CD14-positive monocyte (primary cell): ENCODE data around the gene GXYLT1. TPM values are rescaled to one million over a fixed set of nuclear protein-coding genes. Genes with fewer than 3 reads are reported as not detected.

Experiments used
- DNase-seq, 3 donors: peaks; one replicate each; pipeline ENCODE4 v3.0.0-alpha.2; 2011 to 2022
- H2AFZ ChIP-seq: 2 replicates; pipeline ENCODE4 v1.6.0; 2012; ENCODE audit warnings: mild to moderate bottlenecking, low read depth, low read length, inconsistent platforms; ENCODE audit not compliant: insufficient read depth, poor library complexity, severe bottlenecking
- H3K27ac ChIP-seq, 2 donors: 1 replicate in 1 of 2; 2 replicates in 1 of 2; pipeline ENCODE4 v1.5.1; 2012 to 2013; ENCODE audit warnings: low read length in 2 of 2, control low read depth in 1 of 2, inconsistent platforms in 1 of 2, low read depth in 1 of 2, mild to moderate bottlenecking in 1 of 2
- H3K27me3 ChIP-seq, 2 donors: one replicate each; pipeline versions ENCODE4 v1.6.0 to v1.6.1; 2011 to 2013; ENCODE audit warnings: low read length in 2 of 2; ENCODE audit not compliant: control insufficient read depth in 2 of 2, insufficient read depth in 2 of 2
- H3K36me3 ChIP-seq, 2 donors: replicated peaks in 1 of 2; 1 replicate in 1 of 2; 2 replicates in 1 of 2; pipeline versions ENCODE4 v1.5.1 to v1.6.1; 2012 to 2013; ENCODE audit warnings: low read length in 2 of 2, control low read depth in 1 of 2, inconsistent platforms in 1 of 2, mild to moderate bottlenecking in 1 of 2; ENCODE audit not compliant: insufficient read depth in 2 of 2, control insufficient read depth in 1 of 2
- H3K4me1 ChIP-seq, 2 donors: 1 replicate in 1 of 2; 2 replicates in 1 of 2; pipeline versions ENCODE4 v1.5.1 to v1.6.1; 2012 to 2013; ENCODE audit warnings: low read length in 2 of 2, control low read depth in 1 of 2, inconsistent platforms in 1 of 2, mild to moderate bottlenecking in 1 of 2, moderate library complexity in 1 of 2; ENCODE audit not compliant: insufficient read depth in 2 of 2, control insufficient read depth in 1 of 2
- H3K4me2 ChIP-seq: replicated peaks from 2 replicates; pipeline ENCODE3; 2012; ENCODE audit warnings: low read length, moderate library complexity, mild to moderate bottlenecking; ENCODE audit not compliant: poor library complexity, severe bottlenecking; ENCODE audit errors: extremely low read depth
- H3K4me3 ChIP-seq, 3 experiments: fragments of 200-600 bp in 1 of 3; sonication (generic) in 1 of 3; replicated peaks in 1 of 3; 1 replicate in 2 of 3; 2 replicates in 1 of 3; pipeline ENCODE4 v1.5.1; 2011 to 2013; ENCODE audit warnings: low read length in 3 of 3, mild to moderate bottlenecking in 3 of 3, control low read depth in 2 of 3, low read depth in 2 of 3, inconsistent platforms in 1 of 3, moderate library complexity in 1 of 3
- H3K79me2 ChIP-seq: 2 replicates; pipeline ENCODE4 v1.6.0; 2012; ENCODE audit warnings: mild to moderate bottlenecking, control low read depth, inconsistent platforms, low read length, moderate library complexity; ENCODE audit not compliant: insufficient read depth
- H3K9ac ChIP-seq: 2 replicates; pipeline ENCODE4 v1.6.0; 2017; ENCODE audit warnings: low read length, mild to moderate bottlenecking; ENCODE audit not compliant: insufficient read depth, poor library complexity, severe bottlenecking
- H3K9me3 ChIP-seq, 2 donors: replicated peaks in 1 of 2; 1 replicate in 1 of 2; 2 replicates in 1 of 2; pipeline versions ENCODE4 v1.5.1 to v1.6.1; 2012 to 2013; ENCODE audit warnings: low read length in 2 of 2, control low read depth in 1 of 2; ENCODE audit not compliant: control insufficient read depth in 1 of 2, insufficient read depth in 1 of 2
- H4K20me1 ChIP-seq: 2 replicates; pipeline ENCODE4 v1.6.0; 2012; ENCODE audit warnings: mild to moderate bottlenecking, low read length, control low read depth, moderate library complexity; ENCODE audit not compliant: insufficient read depth
- H3K27ac Mint-ChIP-seq, 7 donors: one replicate each; pipeline ENCODE4 v1.8.0; 2020; ENCODE audit warnings: mild to moderate bottlenecking in 7 of 7, mixed read lengths in 7 of 7, moderate library complexity in 6 of 7, inconsistent platforms in 2 of 7
- H3K27me3 Mint-ChIP-seq, 3 donors: one replicate each; pipeline ENCODE4 v1.8.0; 2021 to 2022; ENCODE audit warnings: low read depth in 3 of 3, mild to moderate bottlenecking in 3 of 3, mixed read lengths in 3 of 3, moderate library complexity in 3 of 3, inconsistent platforms in 1 of 3
- H3K36me3 Mint-ChIP-seq, 2 donors: one replicate each; pipeline ENCODE4 v1.8.0; 2020; ENCODE audit warnings: mixed read lengths in 2 of 2, inconsistent platforms in 1 of 2, mild to moderate bottlenecking in 1 of 2
- H3K4me1 Mint-ChIP-seq: one replicate; pipeline ENCODE4 v1.8.0; 2020; ENCODE audit warnings: mild to moderate bottlenecking, mixed read lengths
- H3K4me3 Mint-ChIP-seq, 2 donors: one replicate each; pipeline ENCODE4 v1.8.0; 2020; ENCODE audit warnings: mild to moderate bottlenecking in 2 of 2, mixed read lengths in 2 of 2, moderate library complexity in 1 of 2
- H3K9me3 Mint-ChIP-seq, 7 donors: one replicate each; pipeline ENCODE4 v1.8.0; 2020 to 2022; ENCODE audit warnings: mixed read lengths in 7 of 7, mild to moderate bottlenecking in 6 of 7, moderate library complexity in 6 of 7, inconsistent platforms in 2 of 7
- WGBS: methylation state at CpG from one replicate; pipeline ENCODE4 v1.1.5; 2013; ENCODE audit warnings: missing lambda C conversion rate; ENCODE audit not compliant: insufficient coverage; 5-methylcytosine and 5-hydroxymethylcytosine counted together
- intact Hi-C, 2 donors: fragments of 100-400 bp; cut with micrococcal nuclease; formaldehyde crosslinking; loops; one replicate each; pipeline versions ENCODE4 v1.15.0 to v1.15.1; 2023
- polyA plus RNA-seq, 3 donors: library from polyadenylated mRNA; depleted of rRNA in 1 of 3; unstranded in 2 of 3; stranded (reverse) in 1 of 3; fragments of 300-500 nt in 2 of 3; fragments of >200 nt in 1 of 3; fragmentation: Illumina TruSeq in 2 of 3; gene quantifications; 1 replicate in 2 of 3; 2 replicates in 1 of 3; pipeline ENCODE4 v1.2.3, GENCODE V29; 2012 to 2021
- TF ChIP-seq, protein P1 (sequence below): fragments of 200-600 bp; IDR thresholded peaks from one replicate; pipeline ENCODE4 v1.8.0; 2022; ENCODE audit warnings: antibody characterized with exemption, mild to moderate bottlenecking

Gene GXYLT1
- polyA plus RNA-seq, 3 donors, result 2.5 to 7.1 (median 4.9) TPM

DNA sequence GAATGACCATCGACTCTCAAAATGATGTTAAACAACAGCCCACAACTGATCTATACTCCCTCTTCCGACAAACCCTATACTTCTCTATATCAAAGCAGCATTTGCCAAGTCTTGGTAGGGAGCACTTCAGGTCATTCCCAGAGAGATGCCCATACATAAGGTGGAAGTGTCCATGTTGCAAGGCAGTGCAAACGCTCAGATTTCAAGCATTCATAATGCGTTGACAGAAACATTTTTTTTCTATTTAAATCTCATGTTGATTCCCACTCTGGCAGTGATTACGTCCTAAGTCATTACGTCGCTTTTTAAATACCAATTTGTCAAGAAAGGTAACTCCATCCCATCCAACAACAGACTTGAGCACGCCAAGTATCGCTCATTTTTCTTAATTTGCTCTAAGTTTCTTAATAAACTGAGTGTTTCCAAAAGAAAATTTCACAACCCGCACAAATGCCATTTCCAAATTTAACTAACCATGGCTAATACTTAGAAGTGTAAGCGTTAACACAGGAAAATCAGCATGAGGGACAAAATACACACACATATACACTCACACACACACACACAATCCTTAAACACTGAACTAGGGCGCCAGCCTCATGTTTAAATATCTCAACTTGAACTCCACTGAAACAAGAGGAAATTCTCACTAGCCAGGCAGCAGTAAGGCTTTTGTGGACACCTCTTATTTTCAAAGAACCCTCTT lies 1.1 kb downstream of the GXYLT1 start:
- H3K27me3 ChIP-seq, result no peaks in the 10 kb centered on the region
- H3K36me3 Mint-ChIP-seq, result peaks cover 1 to 4% of the 10 kb centered on the region in 2 donors
- WGBS, result 15% methylated on average over 7 of the region's 12 CpGs
- intact Hi-C loops, result loop anchor here (10.0 kb wide), 2 partner anchors 91 to 181 kb away; partner anchors contain the start of genes PPHLN1 (in 1 of the 2), YAF2 (in 1 of the 2) and ZCRB1 (in 1 of the 2)
- no peaks in the 10 kb centered on the region for H3K36me3 ChIP-seq
- peak overlapping the region; percentile 85 to 94 (median 91) for H3K27ac Mint-ChIP-seq
- H4K20me1 ChIP-seq, result peaks cover 34% of the 10 kb centered on the region
- peak overlapping the region; percentile 62 to 90 (median 82) for H3K4me3 ChIP-seq
- H3K9ac ChIP-seq, result peak overlapping the region; percentile 75
- peak overlapping the region; percentile 82 for H3K4me2 ChIP-seq
- no peaks in the 10 kb centered on the region for H3K9me3 Mint-ChIP-seq
- TF ChIP-seq, protein P1, sequence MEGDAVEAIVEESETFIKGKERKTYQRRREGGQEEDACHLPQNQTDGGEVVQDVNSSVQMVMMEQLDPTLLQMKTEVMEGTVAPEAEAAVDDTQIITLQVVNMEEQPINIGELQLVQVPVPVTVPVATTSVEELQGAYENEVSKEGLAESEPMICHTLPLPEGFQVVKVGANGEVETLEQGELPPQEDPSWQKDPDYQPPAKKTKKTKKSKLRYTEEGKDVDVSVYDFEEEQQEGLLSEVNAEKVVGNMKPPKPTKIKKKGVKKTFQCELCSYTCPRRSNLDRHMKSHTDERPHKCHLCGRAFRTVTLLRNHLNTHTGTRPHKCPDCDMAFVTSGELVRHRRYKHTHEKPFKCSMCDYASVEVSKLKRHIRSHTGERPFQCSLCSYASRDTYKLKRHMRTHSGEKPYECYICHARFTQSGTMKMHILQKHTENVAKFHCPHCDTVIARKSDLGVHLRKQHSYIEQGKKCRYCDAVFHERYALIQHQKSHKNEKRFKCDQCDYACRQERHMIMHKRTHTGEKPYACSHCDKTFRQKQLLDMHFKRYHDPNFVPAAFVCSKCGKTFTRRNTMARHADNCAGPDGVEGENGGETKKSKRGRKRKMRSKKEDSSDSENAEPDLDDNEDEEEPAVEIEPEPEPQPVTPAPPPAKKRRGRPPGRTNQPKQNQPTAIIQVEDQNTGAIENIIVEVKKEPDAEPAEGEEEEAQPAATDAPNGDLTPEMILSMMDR, result no peak
- peak overlapping the region; percentile 32 to 70 for H3K27ac ChIP-seq
- peak overlapping the region; percentile 97 to 98 for H3K4me3 Mint-ChIP-seq
- peaks cover 56% of the 10 kb centered on the region for H3K79me2 ChIP-seq
- peak overlapping the region; percentile 89 for H2AFZ ChIP-seq
- H3K4me1 Mint-ChIP-seq, result peaks cover 38% of the 10 kb centered on the region
- DNase-seq, result peak in 1 of 3 donors; percentile 11
- no peaks in the 10 kb centered on the region for H3K9me3 ChIP-seq
- H3K4me1 ChIP-seq, result peaks cover 16 to 34% of the 10 kb centered on the region in 2 donors
- H3K27me3 Mint-ChIP-seq, result peaks cover 0 to 3% (median 2%) of the 10 kb centered on the region in 3 donors

DNA sequence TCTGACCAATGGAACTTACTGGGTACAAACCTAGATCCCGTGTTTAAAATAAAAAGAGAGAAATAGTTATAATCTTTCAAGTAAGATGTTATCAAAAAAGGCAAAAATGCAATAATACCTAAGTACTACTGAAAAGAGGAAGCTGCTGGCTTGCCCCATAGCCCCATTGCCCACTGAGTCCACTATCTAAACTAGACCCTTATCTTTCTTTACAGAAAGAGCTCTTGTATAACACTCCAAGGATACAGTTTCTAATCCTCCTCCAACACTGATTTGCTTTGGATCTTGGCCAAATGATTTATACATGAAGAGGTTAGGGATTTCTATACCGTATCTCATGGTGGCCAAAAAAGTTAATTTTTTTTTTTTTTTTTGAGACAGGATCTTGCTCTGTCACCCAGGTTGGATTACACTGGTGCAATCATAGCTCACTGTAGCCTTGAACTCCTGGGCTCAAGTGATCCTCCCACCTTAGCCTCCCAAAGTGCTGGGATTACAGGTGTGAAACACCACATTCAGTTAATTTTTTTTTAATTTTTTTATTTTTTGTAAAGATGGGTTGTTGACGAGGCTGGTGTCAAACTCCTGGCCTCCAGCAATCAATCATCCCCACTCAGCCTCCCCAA lies 2.6 kb downstream of the GXYLT1 start:
- Mint-ChIP-seq H3K4me1 (peaks cover 38% of the 10 kb centered on the region), H3K9me3 (no peaks in the 10 kb centered on the region), H3K4me3 (no peak overlapping the region), H3K27ac (no peak overlapping the region), H3K27me3 (peaks cover 0 to 3% (median 2%) of the 10 kb centered on the region in 3 donors), H3K36me3 (peaks cover 4 to 5% of the 10 kb centered on the region in 2 donors)
- no peak overlapping the region for H3K4me2 ChIP-seq
- intact Hi-C loops, result loop anchor here (10.0 kb wide), 2 partner anchors 93 to 183 kb away; partner anchors contain the start of genes PPHLN1 (in 1 of the 2), YAF2 (in 1 of the 2) and ZCRB1 (in 1 of the 2)
- peaks cover 71% of the 10 kb centered on the region for H3K79me2 ChIP-seq
- H2AFZ ChIP-seq, result no peak overlapping the region
- H3K27me3 ChIP-seq, result no peaks in the 10 kb centered on the region
- no peaks in the 10 kb centered on the region for H3K9me3 ChIP-seq
- TF ChIP-seq, protein P1, result no peak
- H3K36me3 ChIP-seq, result no peaks in the 10 kb centered on the region
- H4K20me1 ChIP-seq, result peaks cover 45% of the 10 kb centered on the region
- peak in 2 of 3 donors; percentile 11 to 44 for DNase-seq
- H3K4me1 ChIP-seq, result peaks cover 16 to 34% of the 10 kb centered on the region in 2 donors
- H3K4me3 ChIP-seq, result no peak overlapping the region
- WGBS, result no CpG with 5 or more reads among the region's 3 CpGs
- H3K9ac ChIP-seq, result no peak overlapping the region
- H3K27ac ChIP-seq, result no peak overlapping the region
